Measurements from ENCODE around the gene OR6C4. TPM values are rescaled to one million over a fixed set of nuclear protein-coding genes. Genes with fewer than 3 reads are reported as not detected.

The OR6C4 gene
- total RNA-seq = not detected in 2 replicates

DNA sequence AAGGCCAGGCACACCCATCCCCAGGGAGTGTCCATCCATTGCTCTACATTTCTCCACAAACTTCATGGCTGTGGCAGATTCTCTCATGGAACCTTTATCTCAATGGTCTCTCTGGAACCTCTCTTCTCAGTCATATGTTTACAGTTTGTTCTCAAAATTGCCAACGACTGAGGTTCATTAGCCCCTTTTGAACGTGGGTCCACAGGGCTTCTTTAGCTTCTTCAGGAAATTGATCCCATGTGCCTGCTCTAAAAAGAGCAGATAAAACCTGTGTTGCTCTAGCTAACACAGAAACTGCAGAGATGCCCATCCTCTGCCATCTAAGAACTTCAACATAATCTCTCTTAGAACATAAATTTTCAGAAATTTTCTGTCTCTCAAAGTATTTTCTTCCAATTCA lies at the start of gene OR6C4:
Gene OR6C4, plus strand, starts transcription at position 301 of the 400 bp plus-strand sequence. CDS start 1,625 bp downstream, outside the sequence.

DNA sequence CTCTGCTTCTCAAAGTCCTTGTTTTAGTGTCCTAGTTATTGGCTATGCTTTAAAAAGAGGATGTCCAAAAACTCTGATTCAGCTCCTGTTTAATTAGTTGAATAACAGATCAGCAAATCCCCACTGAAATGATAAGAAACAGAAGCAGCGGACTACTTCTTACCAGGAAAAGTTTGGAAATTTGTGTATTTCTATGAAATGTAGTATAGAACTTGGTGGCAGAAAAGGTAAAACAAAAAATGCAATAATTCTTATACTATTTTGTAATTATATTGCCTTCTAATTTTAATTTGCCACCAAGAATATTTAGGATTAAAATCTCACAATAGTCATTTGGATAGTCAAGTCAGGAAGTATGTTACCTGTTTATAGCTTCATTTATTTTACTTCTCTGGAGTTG lies 22.8 kb downstream of the OR6C4 start, which contains the start of gene OR2AP1:
Gene OR2AP1, plus strand, starts transcription at position 301 of the 400 bp plus-strand sequence. CDS start 1,947 bp downstream, outside the sequence.

Other genes starting within 250 kb of the OR6C4 start
- gene OR6C1, start 235.3 kb upstream of the OR6C4 start, total RNA-seq = not detected in 2 replicates
- not detected in 2 replicates for gene OR6C3, start 218.9 kb upstream of the OR6C4 start, total RNA-seq
- gene OR6C75, start 186.6 kb upstream of the OR6C4 start, total RNA-seq = not detected in 2 replicates
- not detected in 2 replicates for gene OR6C65, start 149.1 kb upstream of the OR6C4 start, total RNA-seq
- gene OR6C76, start 123.3 kb upstream of the OR6C4 start, total RNA-seq = not detected in 2 replicates
- gene OR6C2, start 105.5 kb upstream of the OR6C4 start, total RNA-seq = not detected in 2 replicates
- gene OR6C70, start 79.5 kb upstream of the OR6C4 start, total RNA-seq = not detected in 2 replicates
- gene OR6C68, start 57.2 kb upstream of the OR6C4 start, total RNA-seq = not detected in 2 replicates
- gene OR2AP1, start 22.9 kb downstream of the OR6C4 start, total RNA-seq = not detected in 2 replicates
- not detected in 2 replicates for gene OR10P1, start 87.3 kb downstream of the OR6C4 start, total RNA-seq
- gene ITGA7, start 158.3 kb downstream of the OR6C4 start, total RNA-seq = under 0.01 and 0.14 TPM in 2 replicates
- 55.7 and 100 TPM in 2 replicates for gene BLOC1S1, start 166.4 kb downstream of the OR6C4 start, total RNA-seq
- gene RDH5, start 170.8 kb downstream of the OR6C4 start, total RNA-seq = 0.66 and 6.2 TPM in 2 replicates
- gene CD63, start 179.4 kb downstream of the OR6C4 start, total RNA-seq = 942 and 1,516 TPM in 2 replicates
- 5.3 and 10.6 TPM in 2 replicates for gene GDF11, start 193.5 kb downstream of the OR6C4 start, total RNA-seq

All from placental pericyte (primary cell).